Stimulated activated naive CD4-positive, alpha-beta T cell treated with Interleukin-2 at 50 U/mL for 16 hours (primary cell): Measurements from ENCODE around the gene CCDC196.

Experiments used
- DNase-seq: peaks from one replicate; lab custom pipeline; 2025; lab: John Stamatoyannopoulos, UW

CCDC196 gene, protein sequence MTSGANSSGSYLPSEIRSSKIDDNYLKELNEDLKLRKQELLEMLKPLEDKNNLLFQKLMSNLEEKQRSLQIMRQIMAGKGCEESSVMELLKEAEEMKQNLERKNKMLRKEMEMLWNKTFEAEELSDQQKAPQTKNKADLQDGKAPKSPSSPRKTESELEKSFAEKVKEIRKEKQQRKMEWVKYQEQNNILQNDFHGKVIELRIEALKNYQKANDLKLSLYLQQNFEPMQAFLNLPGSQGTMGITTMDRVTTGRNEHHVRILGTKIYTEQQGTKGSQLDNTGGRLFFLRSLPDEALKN

DNA sequence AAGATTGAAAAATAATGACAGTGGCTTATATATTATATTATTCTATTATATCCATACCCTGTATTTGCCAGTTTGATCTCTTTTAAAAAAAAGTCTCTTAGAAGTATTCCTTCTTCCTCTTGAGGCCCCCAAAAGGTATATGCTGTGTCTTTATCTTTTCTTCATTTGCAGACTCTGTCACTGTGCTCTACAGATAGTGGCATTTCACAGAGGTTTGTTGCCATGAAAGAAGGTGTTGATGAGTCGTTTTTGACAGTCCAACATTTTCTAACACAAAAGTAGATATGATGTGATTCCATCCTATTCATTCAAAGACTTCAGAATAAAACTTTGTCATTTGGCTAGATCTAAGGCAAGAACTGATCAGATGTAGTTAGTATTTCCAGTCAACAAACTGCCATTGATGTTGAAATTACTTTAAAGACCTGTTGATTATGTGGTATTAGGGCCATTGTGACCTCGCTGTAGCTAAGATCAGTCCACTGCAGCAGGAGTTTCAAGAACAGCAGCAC, at the start of gene CCDC196:
Gene CCDC196, plus strand, starts transcription at position 462 of the 512 bp plus-strand sequence. CDS start 132 bp downstream, outside the sequence.
- no peak for DNase-seq

DNA sequence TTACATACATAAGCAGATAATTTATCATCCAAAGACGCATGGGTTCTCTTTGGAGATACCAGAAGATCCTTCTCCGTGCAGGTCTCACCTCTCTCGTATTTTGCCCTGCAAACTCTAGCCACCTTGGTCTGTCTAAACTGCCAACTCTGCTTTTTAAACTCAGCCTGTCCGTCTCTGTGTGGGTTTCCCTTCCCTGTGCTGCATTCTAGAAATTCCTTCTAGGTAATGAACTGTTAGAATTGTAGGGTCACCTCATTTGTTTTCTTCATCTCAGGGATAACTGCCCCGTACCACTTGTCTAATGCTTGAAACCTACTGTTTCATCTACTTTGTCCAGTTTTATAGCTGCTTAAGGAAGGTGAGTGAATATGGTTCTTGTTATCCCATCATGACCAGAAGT, 45.4 kb upstream of the CCDC196 start:
- no peak for DNase-seq

DNA sequence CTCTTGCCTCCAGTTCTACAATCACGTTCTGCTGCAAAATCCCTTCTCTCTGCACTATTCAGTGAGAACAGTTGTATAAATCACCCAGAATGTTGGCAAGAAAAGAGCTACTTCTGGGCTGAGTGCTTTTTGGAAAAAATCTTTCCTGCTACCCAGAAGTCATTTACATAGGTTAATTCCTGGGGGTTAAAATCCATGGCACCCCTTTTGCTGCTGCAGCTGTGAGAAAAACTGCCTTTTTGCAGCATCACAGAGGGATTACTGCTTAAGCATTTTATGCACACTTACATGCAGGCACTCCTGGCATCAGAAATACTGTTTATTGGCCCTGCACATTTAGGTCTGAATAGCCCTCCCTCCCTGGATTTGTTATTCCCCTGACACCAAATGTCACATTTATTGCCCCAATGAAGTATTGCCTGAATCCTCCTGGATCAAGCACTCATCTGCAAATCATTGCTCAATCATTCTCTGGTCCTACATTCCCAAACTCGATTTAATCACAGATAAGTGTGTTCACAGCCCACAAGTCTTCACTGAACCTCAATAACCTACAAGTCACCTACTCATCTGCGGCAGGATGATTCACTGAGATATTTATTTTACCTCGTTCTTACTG, 43.1 kb upstream of the CCDC196 start:
- DNase-seq, result no peak

DNA sequence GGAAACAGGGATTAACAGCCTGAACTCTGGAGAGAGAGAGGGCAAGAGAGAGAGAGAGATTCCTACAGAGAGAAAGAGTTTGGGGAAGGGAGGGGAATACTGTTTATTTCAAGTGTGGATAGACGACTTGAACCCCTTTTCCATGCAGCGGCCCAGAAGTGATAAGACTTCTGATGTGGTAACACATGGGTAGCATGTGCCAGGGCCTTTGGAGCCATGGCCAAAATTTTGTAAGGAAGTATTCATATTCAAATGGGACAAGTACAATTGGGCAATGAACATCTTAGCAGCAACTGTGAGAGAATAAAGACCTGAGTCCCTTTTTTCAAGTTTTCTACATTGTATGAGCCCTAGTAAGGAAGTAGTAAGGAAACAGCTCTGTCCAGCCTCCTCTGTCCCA, 42.4 kb upstream of the CCDC196 start:
- no peak for DNase-seq

DNA sequence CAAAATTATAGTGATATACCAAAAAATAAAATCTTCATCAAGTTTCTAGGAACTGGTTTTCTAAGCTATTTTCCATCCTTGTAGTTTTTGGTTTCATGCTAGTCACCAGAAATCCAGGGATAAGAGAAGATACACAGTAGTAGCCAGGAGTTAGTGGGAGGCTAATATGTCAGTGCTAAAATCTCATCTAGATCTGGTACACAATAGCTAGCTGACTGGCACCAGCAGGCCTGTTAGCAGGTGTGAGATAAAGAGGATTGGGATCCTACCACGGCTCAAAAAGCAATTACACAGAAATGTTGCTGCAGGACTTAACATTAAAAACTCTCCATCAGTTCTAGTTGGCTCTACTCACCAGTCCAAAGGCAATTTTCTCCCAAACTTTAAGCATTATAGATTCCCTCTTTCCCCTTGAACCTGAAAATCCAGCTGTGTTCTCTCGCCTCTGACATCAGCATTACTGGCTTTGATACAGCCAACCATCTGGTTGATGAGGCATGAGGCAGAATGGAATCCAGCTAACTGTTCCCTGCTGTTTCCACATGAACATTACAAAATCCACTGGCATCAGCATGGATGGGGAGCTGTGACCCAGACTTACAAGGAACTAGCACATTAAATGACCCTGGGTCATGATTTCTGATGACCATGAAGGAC, 41.8 kb upstream of the CCDC196 start:
- DNase-seq, result no peak

DNA sequence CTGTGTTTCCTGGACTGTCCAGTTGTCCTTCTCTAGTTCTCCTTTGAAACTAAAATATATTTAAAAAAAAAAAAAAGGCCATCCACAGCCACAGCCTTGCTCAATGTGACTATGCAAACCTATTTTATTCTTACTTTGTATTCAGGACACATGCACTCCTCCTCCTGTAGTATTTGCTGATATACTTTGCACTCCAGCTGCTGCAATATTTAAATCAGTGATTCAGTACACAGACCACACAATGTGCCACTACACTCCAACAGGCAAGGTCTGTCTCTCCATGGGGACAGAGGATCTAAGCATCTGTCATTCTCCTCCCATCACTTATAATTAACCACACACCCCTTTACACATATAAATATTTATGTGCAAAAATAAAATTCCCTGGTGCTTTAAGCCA, 40.2 kb upstream of the CCDC196 start:
- DNase-seq, result no peak

DNA sequence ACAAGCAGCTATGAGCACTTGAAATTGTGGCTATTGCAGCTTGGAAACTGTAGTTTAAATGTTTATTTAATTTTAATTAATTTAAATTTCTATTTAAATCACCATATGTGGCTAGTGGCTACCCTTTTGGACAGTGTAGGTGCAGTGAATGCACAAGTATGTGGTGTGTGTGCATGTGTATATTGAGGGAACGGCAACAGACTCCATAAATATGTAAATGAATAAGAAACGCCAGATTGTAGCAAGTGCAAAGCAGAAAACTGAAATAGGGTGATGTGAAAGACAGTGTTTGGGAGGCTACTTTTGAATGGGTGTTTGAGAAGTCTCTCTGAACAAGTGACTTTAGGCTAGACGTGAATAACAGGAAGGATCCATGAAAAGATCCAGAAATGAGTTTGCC, 32.7 kb upstream of the CCDC196 start:
- DNase-seq, result no peak

DNA sequence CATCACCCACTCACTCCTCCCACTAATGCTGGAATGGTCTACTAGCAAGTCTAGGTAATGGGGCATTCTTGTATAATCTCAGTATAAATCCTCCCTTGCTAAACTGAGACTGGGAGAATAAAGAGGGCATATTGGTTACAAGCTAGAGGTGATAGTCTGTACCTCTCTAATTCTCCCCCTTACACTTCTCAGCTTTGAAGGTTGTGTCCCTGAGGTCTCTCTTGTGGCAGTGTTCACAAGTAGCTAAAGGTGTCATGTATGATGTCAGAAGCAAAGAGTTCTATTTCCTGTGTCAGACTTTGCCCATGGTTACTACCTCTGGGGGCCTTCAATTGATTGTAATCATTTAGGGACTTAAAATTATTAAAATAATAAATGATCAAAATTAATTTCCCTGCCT, 26.6 kb upstream of the CCDC196 start:
- DNase-seq, result no peak

DNA sequence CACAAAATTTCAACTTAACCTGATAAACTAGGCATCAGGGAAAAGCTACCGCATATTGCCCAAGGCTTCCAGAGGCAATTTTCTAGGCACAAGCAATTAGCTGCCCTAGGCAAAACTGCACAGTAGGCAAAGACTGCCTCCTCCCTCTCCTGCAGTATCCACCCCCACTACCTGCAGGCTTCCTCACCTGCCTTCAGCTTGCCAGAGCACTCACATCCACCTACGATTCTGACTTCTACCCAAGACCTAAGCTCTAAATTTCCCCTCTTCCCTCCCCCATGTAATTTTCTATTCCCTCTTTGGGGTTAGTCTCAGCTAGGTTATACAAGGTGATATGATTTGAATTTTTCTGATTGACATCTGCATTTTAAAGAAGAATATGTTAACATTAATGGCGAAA, 21.9 kb upstream of the CCDC196 start:
- DNase-seq, result no peak

DNA sequence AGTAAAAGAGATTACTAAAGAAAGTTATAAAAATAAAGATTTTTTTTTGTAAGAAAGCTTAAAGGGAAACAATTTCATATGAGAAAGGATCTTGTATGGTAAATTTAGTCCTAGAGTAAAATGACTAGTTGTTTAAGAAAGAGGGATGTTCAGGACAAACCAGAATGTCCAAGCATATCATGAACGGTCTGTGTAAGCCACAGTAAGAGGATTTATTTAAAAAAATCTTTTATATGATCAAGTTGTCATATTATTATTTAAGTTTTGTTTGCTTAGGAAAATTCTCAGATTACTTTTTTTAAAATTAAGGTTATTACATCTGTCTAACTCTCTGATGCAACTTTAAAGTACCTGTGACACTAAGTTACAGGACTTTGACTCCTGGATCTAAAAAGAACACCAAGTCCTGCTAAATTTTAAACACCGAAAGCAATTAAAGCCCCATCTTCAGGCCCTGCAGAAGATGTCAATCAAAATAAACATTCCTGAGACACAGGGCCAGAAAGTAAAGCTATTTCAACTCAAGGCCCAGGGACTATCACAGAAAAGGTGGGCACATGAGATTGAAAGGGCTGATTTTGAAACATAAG, 17.3 kb upstream of the CCDC196 start:
- no peak for DNase-seq

DNA sequence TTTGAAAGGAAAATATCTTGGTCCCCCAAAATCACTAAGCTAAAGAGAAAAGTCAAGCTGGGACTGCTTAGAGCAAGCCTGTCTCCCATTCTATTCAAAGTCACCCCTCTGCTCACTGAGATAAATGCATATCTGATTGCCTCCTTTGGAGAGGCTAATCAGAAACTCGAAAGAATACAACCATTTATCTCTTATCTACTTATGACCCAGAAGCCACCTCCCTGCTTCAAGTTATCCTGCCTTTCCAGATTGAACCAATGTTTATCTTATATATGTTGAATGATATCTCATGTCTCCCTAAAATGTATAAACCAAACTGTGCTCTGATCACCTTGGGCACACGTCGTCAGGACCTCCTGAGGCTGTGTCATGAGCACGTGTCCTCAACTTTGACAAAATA, 14.6 kb upstream of the CCDC196 start:
- DNase-seq, result no peak

DNA sequence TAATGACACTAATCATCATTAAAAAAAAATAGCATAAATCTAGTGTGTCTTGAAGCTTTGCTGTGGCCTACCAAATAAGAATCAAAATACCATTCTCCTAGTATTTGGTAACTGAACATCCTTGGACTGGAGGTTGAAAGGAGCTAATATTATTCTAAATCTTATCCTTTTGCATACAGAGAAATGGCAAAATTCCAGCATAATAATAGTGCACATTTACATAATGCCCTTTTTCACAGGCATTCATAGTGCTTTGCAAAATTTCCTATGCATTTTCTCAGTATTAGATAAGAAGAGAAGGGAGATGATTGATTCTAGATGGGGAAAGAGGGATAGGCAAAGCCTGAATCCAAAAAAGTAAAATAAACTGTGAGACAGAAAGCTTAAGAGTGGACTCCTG, 13.9 kb upstream of the CCDC196 start:
- no peak for DNase-seq

DNA sequence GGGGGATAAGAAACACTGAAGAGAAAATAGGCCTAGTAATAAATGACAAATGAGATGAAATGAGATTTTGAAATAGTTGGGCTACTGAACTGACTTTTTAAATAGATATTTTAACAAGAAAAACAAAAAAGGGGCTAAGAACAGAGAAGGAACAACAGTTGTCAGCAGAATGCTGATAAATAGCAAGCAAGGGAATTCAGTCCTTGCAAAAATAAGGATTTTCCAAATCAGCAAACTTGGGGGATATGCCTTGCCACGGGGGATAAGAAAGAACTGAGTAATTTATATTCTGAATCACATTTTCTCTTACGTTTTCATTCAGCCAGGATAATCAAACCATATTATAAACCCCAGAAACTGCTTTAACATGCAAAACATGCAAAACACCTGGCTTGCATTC, 12.9 kb upstream of the CCDC196 start:
- no peak for DNase-seq

DNA sequence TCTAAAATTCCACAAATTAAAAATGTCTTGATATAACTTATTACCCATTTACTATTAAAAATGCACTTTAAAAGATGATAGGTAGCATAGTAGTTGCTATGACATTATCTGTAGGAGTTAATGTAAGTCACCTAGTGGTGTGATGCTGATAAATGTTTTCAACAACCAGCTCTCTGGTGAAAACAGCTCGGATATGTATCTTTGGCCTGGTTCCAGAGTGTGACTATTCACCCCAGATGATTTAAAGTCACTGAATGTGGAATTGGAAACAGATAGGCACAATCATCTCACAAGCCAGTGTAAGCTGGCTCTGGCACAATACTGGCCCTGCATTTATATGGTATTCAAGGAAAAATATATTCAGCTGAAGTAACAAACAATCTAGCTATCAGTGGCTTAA, 9.2 kb upstream of the CCDC196 start:
- no peak for DNase-seq

DNA sequence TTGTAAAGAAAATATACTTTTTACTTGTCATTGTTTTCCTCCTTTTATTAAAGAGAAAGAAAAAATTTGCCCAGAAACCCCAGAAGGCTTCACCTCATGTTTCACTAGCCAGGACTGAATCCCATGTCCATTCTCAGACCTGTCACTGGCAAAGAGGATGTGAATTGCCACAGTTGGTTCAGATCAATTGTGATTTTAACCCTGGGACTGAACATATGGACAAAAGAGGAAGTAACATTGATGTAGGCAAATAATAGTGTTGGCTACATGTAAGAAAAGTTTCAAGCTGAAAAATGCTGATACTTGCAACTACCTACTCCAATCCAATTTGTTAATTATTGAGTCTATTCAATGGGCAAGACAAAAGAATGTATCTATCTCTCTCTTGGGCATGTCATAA, 8.6 kb upstream of the CCDC196 start:
- DNase-seq, result no peak

DNA sequence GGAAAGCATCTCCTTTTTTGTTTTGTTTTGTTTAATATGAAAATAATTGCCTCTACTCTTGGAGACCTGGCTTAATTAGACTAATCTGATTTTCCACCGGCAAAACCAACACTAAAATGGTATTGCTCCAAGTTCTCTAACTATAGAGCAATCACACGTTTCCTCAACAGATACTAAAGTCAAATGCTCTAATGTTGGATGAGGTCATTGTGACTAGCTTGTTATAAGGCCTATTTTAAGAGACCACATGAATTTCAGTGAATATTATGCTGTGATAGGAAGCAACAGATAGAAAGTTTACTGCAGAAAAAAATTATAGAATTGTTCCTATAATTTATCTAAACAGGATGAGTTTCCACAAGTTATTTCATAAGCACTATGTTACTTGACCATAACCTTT, 3.3 kb upstream of the CCDC196 start:
- no peak for DNase-seq

DNA sequence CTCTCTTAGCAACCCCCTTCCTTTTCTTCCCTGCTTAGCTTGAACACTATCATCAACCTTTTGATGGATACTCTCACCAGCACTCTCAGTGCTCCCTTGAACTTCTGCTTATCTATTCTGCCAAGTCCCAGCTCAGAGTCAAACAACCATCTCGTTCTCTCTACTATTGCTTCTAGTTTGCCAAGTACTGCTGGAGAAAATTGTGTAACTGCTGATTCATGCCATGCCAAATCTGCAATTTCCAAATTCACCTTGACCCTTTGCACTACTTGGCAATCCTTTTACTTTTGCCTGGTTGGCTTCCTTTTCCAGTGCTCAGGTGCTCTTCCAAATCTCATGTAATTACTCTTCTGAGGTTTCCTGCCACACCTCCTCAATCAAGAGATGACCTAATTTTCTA, 2.8 kb upstream of the CCDC196 start:
- DNase-seq, result no peak

DNA sequence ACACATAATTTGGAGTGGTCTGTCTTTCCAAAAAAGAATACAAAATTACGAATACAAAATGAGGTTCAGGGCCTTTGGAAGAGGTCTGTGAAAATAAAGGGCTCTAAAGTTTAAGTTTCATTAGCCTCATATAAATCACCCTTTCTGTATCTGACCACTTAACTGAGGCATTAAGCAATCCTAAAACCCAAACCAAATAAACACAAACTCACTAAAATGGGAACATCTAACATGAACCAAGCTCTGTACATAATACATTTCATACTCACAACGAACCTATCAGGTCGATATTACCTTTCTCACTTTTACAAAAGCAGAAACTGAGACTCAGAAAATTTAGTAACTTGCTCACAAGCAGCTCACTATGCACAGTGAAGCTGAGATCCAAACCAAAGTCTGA, 1.1 kb upstream of the CCDC196 start:
- DNase-seq, result no peak

DNA sequence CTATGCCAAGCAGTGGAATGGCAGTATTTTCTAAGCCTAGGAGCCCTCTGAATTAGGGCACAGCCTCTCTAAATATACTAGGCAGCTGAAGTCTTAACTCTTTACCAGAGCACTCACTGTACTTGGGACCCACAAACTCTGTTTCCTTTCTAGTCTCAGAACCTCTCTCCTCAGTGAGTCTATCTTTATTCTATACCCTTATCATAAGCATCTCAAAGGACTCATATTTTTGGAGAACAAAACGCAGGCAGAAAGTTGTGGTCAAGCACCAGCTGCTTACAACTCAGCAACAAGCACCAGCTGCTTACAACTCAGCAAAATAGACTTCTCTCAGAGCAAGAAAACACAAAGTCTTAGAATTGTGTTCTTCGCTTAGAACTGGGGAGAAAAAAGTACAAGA, 993 bp downstream of the CCDC196 start:
- DNase-seq, result no peak

DNA sequence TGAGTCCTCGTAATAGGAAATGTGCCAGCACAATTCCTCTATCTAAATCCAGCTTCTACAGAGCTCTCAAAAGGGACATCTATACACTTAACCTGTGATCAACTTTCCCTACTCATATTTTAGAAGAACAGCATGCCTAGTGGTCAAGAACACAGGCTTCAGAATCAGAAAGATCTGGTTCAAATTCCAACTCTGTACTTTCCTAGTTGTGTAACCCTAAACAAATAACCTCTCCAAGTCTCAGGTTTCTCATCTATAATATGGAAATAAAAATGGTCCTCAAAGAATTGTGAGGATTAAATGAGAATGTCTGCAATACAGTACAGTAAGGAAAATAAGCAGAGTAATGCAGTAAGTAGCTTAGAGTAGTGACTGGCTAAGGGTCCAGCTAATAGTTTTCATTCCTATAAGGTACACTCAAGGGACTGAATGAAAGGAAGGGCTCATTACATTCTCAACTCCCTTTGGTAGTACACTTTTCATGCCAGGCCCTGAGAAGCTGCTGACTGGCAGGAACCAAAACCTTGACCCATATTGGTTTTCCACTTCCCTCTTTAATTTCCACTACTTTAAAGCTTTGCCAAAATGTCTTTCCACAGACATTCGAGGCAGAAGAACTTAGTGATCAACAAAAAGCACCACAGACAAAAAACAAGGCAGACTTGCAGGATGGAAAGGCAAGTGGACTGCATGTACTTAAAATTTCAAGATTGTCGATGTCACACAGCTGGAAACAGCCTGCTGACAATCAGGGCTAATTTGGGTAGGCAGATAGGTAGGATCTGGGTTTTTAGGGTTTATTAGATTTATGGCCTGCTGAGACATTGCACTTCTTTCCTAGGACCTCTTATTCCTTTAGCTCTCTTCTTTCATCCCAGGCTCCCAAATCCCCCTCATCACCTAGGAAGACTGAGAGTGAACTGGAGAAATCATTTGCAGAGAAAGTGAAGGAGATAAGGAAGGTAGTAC, 4.3 kb downstream of the CCDC196 start:
- no peak for DNase-seq

DNA sequence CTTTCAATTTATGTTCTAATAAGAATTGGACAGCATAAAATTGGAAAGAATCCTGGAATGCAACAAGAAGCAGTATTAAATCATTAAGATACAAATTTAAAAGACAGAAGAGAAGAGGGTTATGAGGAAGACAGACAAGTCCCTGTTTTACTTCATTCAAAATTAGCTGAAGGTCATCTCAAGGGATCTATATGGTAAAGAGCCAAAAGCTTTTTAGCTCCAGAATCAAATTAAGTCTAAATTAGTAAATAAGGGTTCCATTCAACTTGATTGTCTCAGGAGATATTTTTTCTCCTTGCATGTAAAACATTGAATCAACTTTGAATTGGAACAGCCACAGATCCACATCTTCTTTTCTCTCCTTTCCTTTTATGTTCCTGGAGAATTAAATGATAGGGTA, 7.6 kb downstream of the CCDC196 start:
- no peak for DNase-seq
